Measurements from ENCODE around the gene TMED10.
"Not testable (repeated sequence)": the region's sequence is repeated elsewhere in the genome, so short reads cannot be mapped to it uniquely, and the experiment has no call there.

TMED10 gene

DNA sequence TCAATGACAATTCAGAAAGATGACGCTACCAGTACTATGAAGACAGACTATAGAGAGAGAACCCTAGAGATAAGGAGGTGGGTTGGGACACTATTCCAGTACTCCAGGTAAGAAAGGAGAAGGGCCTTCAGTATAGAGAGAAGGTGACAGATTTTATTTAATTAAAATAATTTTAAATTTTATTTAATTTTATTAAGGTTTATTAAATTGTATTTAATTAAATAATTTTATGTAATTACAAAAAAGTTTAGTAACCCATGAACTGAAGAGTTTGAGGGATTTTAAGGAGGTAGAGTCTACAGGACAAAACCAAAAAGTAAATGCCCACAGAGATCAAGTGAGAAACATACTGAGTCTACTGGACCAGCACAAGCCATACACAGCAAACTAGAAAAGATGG, 20.3 kb downstream of the TMED10 start:
- Histone ChIP-seq H3K4me3 (ENCODE audit: low read length) (no peak overlapping the region), H3K36me3 (ENCODE audit: insufficient read depth, low read depth, low read length) (peaks cover 12% of the 10 kb centered on the region), H3K27me3 (ENCODE audit: insufficient read depth, low read length) (no peaks in the 10 kb centered on the region), H3K4me1 (ENCODE audit: insufficient read depth, low read length) (no peaks in the 10 kb centered on the region), H3K9me3 (ENCODE audit: insufficient read depth, low read depth, low read length) (no peaks in the 10 kb centered on the region), H3K9ac (ENCODE audit: low read depth, low read length) (no peak overlapping the region), H3K27ac (ENCODE audit: low read length) (no peak overlapping the region)

DNA sequence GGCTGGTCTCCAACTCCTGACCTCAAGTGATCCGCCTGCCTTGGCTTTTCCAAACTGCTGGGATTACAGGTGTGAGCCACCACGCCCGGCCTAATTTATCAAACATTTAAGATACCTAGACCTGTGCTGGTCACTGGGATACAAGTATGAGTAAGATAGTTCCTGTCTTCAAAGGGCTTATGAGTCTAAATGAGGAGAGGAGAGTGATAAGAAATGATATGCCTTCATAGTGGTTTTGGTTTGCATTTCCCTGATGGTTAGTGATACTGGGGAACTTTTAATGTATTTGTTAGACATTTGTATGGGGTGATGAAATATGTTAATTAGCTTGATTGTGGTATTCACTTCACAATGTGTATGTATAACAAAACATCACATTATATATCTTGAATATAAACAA, 21.2 kb downstream of the TMED10 start:
- Histone ChIP-seq H3K27ac (ENCODE audit: low read length) (no peak overlapping the region), H3K9ac (ENCODE audit: low read depth, low read length) (no peak overlapping the region), H3K36me3 (ENCODE audit: insufficient read depth, low read depth, low read length) (peaks cover 17% of the 10 kb centered on the region), H3K4me3 (ENCODE audit: low read length) (no peak overlapping the region), H3K4me1 (ENCODE audit: insufficient read depth, low read length) (no peaks in the 10 kb centered on the region), H3K27me3 (ENCODE audit: insufficient read depth, low read length) (no peaks in the 10 kb centered on the region), H3K9me3 (ENCODE audit: insufficient read depth, low read depth, low read length) (no peaks in the 10 kb centered on the region)

DNA sequence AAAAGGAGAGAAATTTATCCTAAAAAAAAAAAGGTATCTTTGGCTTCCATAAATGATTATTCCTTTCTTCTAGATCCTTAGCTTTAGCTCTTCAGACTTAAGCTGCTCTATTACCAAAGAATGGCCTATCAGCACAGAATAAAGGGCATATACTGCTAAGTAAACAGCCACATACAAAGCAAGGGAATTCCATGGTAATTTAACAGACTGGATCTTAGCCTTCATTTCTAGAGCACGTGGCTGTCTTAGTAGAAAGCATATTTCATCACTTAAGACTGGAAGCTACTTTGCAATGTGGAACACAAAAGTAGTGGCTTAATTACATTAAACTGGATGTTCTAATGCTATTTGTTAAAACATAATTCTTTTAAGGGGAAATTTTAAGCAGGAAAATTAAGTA, 23.1 kb downstream of the TMED10 start:
- Histone ChIP-seq H3K9ac (ENCODE audit: low read depth, low read length) (no peak overlapping the region), H3K36me3 (ENCODE audit: insufficient read depth, low read depth, low read length) (peaks cover 26% of the 10 kb centered on the region), H3K27me3 (ENCODE audit: insufficient read depth, low read length) (no peaks in the 10 kb centered on the region), H3K4me3 (ENCODE audit: low read length) (no peak overlapping the region), H3K9me3 (ENCODE audit: insufficient read depth, low read depth, low read length) (no peaks in the 10 kb centered on the region), H3K27ac (ENCODE audit: low read length) (no peak overlapping the region), H3K4me1 (ENCODE audit: insufficient read depth, low read length) (peaks cover 1% of the 10 kb centered on the region)

DNA sequence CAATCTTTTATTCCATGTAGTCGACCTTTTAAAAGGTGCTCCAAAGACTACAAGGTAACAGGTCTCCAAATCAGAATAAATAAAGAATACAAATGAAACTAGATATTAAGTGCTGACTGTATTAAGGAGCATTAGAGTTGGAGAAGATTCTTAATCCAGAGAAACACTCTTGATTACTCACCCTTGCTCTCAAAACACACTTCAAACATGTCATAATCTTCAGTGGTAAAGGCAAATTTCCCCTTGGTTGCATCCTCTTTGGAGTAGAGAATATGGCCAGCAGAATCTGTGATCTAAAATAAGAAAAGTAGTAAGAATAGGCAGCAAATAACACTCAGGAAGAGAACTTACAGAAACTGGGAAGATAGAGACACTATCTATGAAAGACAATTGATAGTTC, 24.6 kb downstream of the TMED10 start:
- peaks cover 10% of the 10 kb centered on the region for H3K4me1 ChIP-seq (ENCODE audit: insufficient read depth, low read length)
- H3K9me3 ChIP-seq (ENCODE audit: insufficient read depth, low read depth, low read length) = no peaks in the 10 kb centered on the region
- H3K27me3 ChIP-seq (ENCODE audit: insufficient read depth, low read length) = no peaks in the 10 kb centered on the region
- no peak overlapping the region for H3K9ac ChIP-seq (ENCODE audit: low read depth, low read length)
- H3K4me3 ChIP-seq (ENCODE audit: low read length) = no peak overlapping the region
- peaks cover 27% of the 10 kb centered on the region for H3K36me3 ChIP-seq (ENCODE audit: insufficient read depth, low read depth, low read length)
- H3K27ac ChIP-seq (ENCODE audit: low read length) = no peak overlapping the region

DNA sequence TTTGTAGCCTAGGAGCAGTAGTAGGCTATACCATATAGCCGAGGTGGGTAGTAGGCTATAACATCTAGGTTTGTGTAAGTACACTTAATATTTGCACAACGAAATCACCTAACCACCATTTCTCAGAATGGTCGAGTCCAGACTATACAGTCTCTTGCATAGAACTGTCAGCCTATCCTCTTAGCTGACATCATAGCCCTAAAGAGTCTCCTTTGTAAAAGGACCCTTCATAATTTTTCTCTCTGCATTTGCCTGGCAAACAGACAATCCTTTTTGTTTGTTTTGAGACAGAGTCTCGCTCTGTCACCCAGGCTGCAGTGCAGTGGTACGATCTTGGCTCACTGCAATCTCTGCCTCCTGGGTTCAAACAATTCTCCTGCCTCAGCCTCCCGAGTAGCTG, 25.8 kb downstream of the TMED10 start:
- peaks cover 37% of the 10 kb centered on the region for H3K36me3 ChIP-seq (ENCODE audit: insufficient read depth, low read depth, low read length)
- H3K4me3 ChIP-seq (ENCODE audit: low read length); H3K9me3 ChIP-seq (ENCODE audit: insufficient read depth, low read depth, low read length); H3K27ac ChIP-seq (ENCODE audit: low read length); H3K9ac ChIP-seq (ENCODE audit: low read depth, low read length); H3K27me3 ChIP-seq (ENCODE audit: insufficient read depth, low read length); H3K4me1 ChIP-seq (ENCODE audit: insufficient read depth, low read length): not testable (repeated sequence)

DNA sequence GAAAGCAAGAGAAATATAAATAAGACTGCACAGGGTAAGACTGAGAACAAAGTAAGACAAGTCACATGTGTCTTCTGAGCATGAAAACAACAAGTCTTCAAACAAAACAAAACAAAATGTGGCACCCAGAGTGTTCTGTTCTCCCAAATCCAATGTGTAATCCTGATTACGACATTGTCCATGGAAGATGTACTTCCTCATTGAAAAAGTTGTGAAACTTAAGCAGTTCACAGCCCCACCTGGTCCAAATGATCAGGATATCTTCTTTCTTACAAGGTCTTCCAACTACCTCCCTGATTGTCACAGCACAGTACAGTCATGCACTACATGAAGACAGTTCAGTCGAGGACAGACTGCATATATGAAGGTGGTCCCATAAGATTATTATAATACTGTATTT, 26.3 kb downstream of the TMED10 start:
- Histone ChIP-seq H3K27ac (ENCODE audit: low read length) (no peak overlapping the region), H3K27me3 (ENCODE audit: insufficient read depth, low read length) (no peaks in the 10 kb centered on the region), H3K36me3 (ENCODE audit: insufficient read depth, low read depth, low read length) (peaks cover 40% of the 10 kb centered on the region), H3K4me3 (ENCODE audit: low read length) (no peak overlapping the region), H3K9ac (ENCODE audit: low read depth, low read length) (no peak overlapping the region), H3K4me1 (ENCODE audit: insufficient read depth, low read length) (peaks cover 10% of the 10 kb centered on the region), H3K9me3 (ENCODE audit: insufficient read depth, low read depth, low read length) (no peaks in the 10 kb centered on the region)

DNA sequence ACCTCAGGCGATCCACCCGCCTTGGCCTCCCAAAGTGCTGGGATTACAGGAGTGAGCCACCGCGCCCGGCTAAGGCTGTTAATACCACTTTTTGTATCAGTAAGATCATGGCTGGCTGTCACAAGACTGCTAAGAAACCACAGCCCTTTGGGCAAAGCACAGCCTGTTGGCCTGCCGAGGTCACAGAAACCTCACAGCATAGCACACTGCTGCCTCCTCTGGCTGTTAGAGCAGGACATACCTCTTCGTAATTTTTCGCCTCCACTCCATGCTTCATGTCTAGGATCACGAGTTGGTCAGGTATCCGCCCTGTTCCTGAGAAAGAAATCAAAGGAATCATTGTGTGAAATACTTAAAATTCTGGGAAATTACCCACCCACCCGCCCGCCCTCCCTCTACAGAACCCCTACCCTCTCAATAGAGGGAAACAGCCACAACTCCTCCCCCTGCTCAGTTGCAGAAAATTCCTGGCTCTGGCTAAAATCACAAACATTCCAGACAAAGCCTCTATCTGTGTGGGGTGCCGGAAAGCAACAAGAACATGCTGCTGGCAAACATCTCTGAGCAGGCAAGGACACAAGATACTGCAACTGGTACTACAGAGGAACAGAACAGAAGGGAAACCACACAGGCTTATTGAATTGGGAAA, 28.9 kb downstream of the TMED10 start:
- Histone ChIP-seq H3K36me3 (ENCODE audit: insufficient read depth, low read depth, low read length) (peaks cover 52% of the 10 kb centered on the region), H3K27ac (ENCODE audit: low read length) (peak overlapping the region; percentile 59), H3K4me3 (ENCODE audit: low read length) (no peak overlapping the region), H3K27me3 (ENCODE audit: insufficient read depth, low read length) (no peaks in the 10 kb centered on the region), H3K9me3 (ENCODE audit: insufficient read depth, low read depth, low read length) (no peaks in the 10 kb centered on the region), H3K4me1 (ENCODE audit: insufficient read depth, low read length) (peaks cover 10% of the 10 kb centered on the region), H3K9ac (ENCODE audit: low read depth, low read length) (peak overlapping the region; percentile 66; the same call in 1 of the 2 replicates)

DNA sequence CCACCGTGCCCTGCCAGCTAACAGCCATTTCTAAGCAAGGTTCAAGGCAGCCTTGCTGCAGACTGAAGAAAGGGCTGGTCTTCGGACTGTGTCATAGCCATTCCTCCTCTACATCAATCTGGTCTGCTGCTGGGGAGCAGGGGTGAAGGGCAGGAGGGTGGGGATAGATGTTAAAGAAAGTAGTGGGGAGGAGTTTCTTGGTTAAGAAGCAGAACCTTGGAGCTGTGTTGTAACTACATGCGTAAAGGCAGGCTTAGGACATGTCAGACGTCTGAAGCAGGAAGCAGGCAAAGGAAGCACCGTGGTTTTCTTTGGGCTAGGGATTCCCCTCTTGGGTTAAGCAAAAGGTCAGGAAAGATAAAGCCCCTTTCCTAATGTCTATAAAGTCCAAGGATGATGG, 31.5 kb downstream of the TMED10 start:
- no peak overlapping the region for H3K27ac ChIP-seq (ENCODE audit: low read length)
- peaks cover 32% of the 10 kb centered on the region for H3K36me3 ChIP-seq (ENCODE audit: insufficient read depth, low read depth, low read length)
- peaks cover 10% of the 10 kb centered on the region for H3K4me1 ChIP-seq (ENCODE audit: insufficient read depth, low read length)
- no peaks in the 10 kb centered on the region for H3K9me3 ChIP-seq (ENCODE audit: insufficient read depth, low read depth, low read length)
- no peak overlapping the region for H3K9ac ChIP-seq (ENCODE audit: low read depth, low read length)
- no peaks in the 10 kb centered on the region for H3K27me3 ChIP-seq (ENCODE audit: insufficient read depth, low read length)
- H3K4me3 ChIP-seq (ENCODE audit: low read length) = no peak overlapping the region

DNA sequence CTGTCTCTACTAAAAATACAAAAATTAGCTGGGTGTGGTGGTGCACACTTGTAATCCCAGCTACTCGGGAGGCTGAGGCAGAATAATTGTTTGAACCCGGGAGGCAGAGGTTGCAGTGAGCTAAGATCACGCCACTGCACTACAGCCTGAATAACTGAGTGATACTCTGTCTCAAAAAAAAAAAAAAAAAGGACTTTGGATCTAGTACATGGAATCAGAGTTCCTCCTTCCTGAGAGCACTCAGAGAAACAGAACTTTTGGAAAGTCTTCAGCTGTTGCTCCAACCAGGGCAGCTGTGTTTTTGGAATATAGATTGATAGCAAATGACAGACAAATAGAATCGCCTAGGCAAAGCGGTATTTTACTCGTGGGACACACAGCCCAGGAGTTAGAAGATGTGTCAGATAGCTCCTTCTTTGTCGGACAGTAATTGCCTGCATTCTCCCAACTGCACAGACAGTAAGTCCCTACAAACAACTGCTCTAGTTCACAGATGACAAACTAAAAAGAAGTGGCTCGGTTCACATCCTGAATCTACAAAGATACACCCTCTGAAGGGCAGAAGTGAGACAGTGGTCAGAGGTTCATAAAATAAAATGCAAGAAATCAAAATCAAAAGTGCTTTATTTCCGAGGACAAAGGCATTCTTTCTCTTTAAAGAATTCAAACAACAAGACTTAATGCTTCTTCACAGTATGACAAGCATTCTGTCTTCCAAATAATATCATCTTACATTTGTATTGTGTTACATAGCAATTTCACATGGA, 32.5 kb downstream of the TMED10 start:
- no peak overlapping the region for H3K27ac ChIP-seq (ENCODE audit: low read length)
- no peak overlapping the region for H3K4me3 ChIP-seq (ENCODE audit: low read length)
- peaks cover 26% of the 10 kb centered on the region for H3K36me3 ChIP-seq (ENCODE audit: insufficient read depth, low read depth, low read length)
- no peaks in the 10 kb centered on the region for H3K27me3 ChIP-seq (ENCODE audit: insufficient read depth, low read length)
- H3K9me3 ChIP-seq (ENCODE audit: insufficient read depth, low read depth, low read length) = no peaks in the 10 kb centered on the region
- H3K9ac ChIP-seq (ENCODE audit: low read depth, low read length) = no peak overlapping the region
- H3K4me1 ChIP-seq (ENCODE audit: insufficient read depth, low read length) = peaks cover 10% of the 10 kb centered on the region

DNA sequence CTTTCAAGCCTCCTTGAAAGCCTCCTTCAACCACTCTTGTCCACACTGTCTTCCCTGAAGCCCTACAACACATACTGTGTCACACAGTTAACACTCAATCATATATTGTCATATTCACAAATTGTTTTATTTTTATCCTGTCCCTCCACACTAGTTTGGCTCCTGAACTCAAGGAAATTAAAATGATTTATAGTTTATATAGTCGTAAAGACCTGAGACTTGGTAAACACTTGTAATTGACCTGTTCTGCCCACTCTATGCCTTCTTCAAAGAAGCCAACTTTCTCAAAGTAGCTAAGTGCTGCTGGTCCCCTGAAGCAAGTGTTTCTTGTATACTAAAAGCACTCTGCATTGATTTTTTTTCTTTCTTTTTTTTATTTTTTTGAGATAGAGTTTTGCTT, 33.9 kb downstream of the TMED10 start:
- Histone ChIP-seq H3K4me3 (ENCODE audit: low read length) (no peak overlapping the region), H3K4me1 (ENCODE audit: insufficient read depth, low read length) (peaks cover 2% of the 10 kb centered on the region; the same call in 1 of the 2 replicates), H3K27ac (ENCODE audit: low read length) (no peak overlapping the region), H3K36me3 (ENCODE audit: insufficient read depth, low read depth, low read length) (peaks cover 26% of the 10 kb centered on the region), H3K27me3 (ENCODE audit: insufficient read depth, low read length) (no peaks in the 10 kb centered on the region), H3K9ac (ENCODE audit: low read depth, low read length) (no peak overlapping the region), H3K9me3 (ENCODE audit: insufficient read depth, low read depth, low read length) (no peaks in the 10 kb centered on the region)

DNA sequence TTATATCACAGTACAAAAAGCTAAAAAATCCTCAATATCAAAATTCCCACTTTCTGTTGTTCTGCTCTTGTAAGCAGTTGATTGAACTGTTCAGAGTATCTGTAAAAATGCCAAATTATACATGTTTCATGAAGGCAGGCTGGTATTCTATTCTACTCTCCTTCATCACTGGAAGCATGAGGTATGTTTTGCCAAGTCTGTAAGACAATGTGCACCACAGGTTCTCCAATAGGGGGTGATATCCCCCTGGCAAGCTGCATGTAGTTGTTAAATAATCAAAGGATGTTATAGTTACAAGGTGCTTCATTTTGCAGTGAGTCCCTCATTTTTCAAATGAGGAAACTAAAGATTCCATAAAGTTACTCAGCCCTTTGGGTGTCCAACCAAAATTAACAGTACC, 34.4 kb downstream of the TMED10 start:
- no peak overlapping the region for H3K9ac ChIP-seq (ENCODE audit: low read depth, low read length)
- H3K4me3 ChIP-seq (ENCODE audit: low read length) = no peak overlapping the region
- H3K36me3 ChIP-seq (ENCODE audit: insufficient read depth, low read depth, low read length) = peaks cover 26% of the 10 kb centered on the region
- H3K27me3 ChIP-seq (ENCODE audit: insufficient read depth, low read length) = no peaks in the 10 kb centered on the region
- H3K4me1 ChIP-seq (ENCODE audit: insufficient read depth, low read length) = no peaks in the 10 kb centered on the region
- no peaks in the 10 kb centered on the region for H3K9me3 ChIP-seq (ENCODE audit: insufficient read depth, low read depth, low read length)
- no peak overlapping the region for H3K27ac ChIP-seq (ENCODE audit: low read length)

DNA sequence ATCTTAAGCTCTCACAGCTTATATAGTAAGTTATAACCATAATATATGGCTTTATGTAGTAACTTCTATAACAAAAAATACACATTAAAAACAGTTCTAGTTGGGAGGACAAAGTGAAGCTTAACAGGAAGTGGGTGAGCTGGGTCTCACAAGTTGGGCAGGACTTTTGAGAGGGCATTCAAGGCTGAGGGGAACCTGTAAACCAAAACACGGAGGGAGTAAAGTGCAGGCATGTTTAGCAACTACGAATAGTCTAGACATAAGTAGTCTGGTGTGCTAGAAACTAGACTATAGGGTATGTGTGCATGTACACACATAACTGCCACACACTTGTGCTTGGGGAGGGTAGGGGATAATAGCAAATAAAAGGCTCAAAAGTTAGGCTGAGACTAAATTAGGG, 35.4 kb downstream of the TMED10 start:
- Histone ChIP-seq H3K9me3 (ENCODE audit: insufficient read depth, low read depth, low read length) (no peaks in the 10 kb centered on the region), H3K4me1 (ENCODE audit: insufficient read depth, low read length) (no peaks in the 10 kb centered on the region), H3K4me3 (ENCODE audit: low read length) (no peak overlapping the region), H3K9ac (ENCODE audit: low read depth, low read length) (no peak overlapping the region), H3K36me3 (ENCODE audit: insufficient read depth, low read depth, low read length) (peaks cover 18% of the 10 kb centered on the region), H3K27me3 (ENCODE audit: insufficient read depth, low read length) (no peaks in the 10 kb centered on the region), H3K27ac (ENCODE audit: low read length) (no peak overlapping the region)

Data from iPS-20b (cell line).